ENCODE results near the gene MSANTD1.

DNA sequence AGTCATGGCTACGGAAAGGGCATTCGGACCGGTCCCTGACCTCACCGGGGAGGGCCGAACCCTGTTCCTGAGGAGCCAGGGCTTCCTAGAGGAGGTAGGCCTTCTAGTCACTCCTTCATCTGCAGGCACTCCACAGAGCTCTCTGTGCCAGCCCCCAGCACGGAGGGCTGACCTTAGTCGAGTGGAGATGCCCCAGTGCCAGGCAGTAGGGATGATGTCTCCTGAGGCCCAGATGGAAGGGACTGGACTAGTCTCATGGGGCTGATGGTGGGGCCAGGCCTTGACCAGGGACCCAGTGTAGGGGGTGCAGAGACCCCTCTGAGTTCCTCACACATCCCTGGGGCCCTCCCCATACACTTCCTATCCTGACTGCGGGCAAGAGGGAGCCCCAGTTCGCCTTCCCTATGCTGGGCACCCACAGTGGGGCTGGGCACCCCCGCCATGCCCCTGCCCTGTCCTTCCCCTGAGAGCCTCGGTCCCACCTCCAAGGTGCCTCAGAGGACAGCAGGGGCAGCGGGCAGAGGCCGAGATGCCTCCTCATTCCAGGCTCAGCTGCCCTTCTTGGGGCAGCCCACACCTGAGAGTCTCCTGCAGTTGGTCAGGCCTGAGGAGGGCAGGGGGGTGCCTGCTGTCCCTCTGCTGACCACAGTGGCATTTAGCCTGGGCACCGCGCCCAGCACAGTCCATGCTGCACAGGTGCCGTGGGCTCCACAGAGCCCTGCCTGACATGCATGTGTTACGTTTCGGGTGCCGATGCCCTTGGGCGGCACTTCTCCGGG, 1.4 kb upstream of the MSANTD1 start:
- no peak for TF ChIP-seq CTCF (IDR thresholded peaks at IDR 0.05)
- no peak for TF ChIP-seq POLR2A (IDR thresholded peaks at IDR 0.05)
